ENCODE results near the gene TBC1D22A. TPM values are rescaled to one million over a fixed set of nuclear protein-coding genes. Genes with fewer than 3 reads are reported as not detected.

The TBC1D22A gene
- total RNA-seq, 6 donors from 2014 or later, result 27.1 to 48.2 (median 35.3) TPM

DNA sequence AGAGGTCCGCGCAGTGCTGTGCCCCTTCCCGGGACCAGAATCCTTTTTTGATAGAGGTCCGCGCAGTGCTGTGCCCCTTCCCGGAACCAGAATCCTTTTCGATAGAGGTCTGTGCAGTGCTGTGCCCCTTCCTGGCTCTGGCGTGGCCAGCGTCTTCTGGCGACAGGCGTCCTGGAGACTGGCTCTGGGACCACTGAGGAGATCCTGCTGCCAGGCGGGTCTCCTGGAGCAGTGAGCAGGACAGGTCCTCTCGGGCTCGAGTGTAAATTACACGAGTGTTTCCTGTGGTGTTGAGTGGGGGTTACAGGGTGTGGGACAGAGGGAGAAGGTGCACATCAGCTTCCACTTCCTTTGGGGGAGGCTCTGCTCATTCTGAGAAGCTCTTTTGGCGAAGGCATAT, 98.1 kb downstream of the TBC1D22A start:
- WGBS, 2 donors, result 95% methylated on average over 15 to 16 of the region's 16 CpGs

DNA sequence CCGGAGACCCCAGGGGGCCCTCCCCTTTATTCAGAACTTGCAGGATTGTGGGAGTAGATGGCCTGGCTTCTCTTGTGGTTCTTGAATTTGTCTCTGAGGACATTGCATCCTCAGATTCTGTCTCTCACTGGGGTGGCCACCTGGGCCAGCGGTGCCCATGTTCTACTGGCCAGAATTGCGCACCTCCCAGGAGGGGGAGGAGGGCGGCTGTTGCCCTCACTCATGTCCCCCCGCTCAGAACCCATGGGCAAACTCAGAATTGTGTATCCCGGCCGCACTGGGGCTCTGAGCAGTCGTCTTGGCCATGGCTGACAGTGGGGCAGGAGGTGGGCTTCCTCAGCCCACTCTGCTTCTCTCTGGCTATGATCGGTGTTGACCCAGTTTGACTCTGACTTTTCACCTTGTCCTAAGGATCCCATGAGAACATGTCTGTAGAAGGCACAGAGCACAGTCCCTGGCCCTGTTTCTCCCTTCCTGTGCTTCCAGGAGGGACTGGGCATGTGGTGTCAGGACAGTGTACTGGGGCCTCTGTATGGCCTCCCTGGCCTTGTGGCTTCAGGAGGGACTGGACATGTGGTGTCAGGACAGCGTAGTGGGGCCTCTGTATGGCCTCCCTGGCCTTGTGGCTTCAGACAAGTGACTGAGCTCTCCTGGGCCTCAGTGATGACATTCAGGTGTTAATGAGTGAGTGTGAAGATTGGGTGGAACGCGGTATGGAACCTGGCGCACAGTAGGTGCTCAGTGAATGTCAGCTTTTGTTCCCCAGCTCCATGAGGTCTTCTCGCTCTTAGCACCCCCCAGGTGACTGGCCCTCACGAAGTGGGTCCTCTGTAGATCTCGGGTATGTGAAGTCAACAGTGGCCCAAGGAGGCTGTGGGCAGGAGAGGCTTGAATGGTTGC, 99.3 kb downstream of the TBC1D22A start:
- no peak overlapping the region for H3K4me3 ChIP-seq
- DNase-seq, result peak in 1 of 2 donors; percentile 23
- no peak overlapping the region for H3K27ac ChIP-seq
- no peaks in the 10 kb centered on the region for H3K27me3 ChIP-seq
- H3K9me3 ChIP-seq, result no peaks in the 10 kb centered on the region
- WGBS, 2 donors, result 90 to 98% methylated on average over 14 to 16 of the region's 16 CpGs
- ATAC-seq (ENCODE audit: low FRiP score in 2 of 2), result no peak
- no peak for TF ChIP-seq POLR2A (IDR thresholded peaks at IDR 0.05)
- TF ChIP-seq, protein P1, sequence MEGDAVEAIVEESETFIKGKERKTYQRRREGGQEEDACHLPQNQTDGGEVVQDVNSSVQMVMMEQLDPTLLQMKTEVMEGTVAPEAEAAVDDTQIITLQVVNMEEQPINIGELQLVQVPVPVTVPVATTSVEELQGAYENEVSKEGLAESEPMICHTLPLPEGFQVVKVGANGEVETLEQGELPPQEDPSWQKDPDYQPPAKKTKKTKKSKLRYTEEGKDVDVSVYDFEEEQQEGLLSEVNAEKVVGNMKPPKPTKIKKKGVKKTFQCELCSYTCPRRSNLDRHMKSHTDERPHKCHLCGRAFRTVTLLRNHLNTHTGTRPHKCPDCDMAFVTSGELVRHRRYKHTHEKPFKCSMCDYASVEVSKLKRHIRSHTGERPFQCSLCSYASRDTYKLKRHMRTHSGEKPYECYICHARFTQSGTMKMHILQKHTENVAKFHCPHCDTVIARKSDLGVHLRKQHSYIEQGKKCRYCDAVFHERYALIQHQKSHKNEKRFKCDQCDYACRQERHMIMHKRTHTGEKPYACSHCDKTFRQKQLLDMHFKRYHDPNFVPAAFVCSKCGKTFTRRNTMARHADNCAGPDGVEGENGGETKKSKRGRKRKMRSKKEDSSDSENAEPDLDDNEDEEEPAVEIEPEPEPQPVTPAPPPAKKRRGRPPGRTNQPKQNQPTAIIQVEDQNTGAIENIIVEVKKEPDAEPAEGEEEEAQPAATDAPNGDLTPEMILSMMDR (IDR thresholded peaks at IDR 0.05), result no peak
- no peaks in the 10 kb centered on the region for H3K4me1 ChIP-seq
- H3K36me3 ChIP-seq, result no peaks in the 10 kb centered on the region

More for the DNA sequence above, 98.1 kb downstream of the TBC1D22A start:
- DNase-seq (peak in 1 of 2 donors; percentile 56), ATAC-seq (ENCODE audit: low FRiP score in 2 of 2) (no peak)
- Histone ChIP-seq H3K4me3 (no peak overlapping the region), H3K9me3 (no peaks in the 10 kb centered on the region), H3K27me3 (no peaks in the 10 kb centered on the region), H3K4me1 (peaks cover 0 to under 1% (median 0%) of the 10 kb centered on the region in 4 donors), H3K36me3 (no peaks in the 10 kb centered on the region), H3K27ac (no peak overlapping the region)
- TF ChIP-seq POLR2A (IDR thresholded peaks at IDR 0.05), result no peak
- TF ChIP-seq EP300 (IDR thresholded peaks at IDR 0.05), result no peak
- no peak for TF ChIP-seq POLR2AphosphoS5 (IDR thresholded peaks at IDR 0.05)
- TF ChIP-seq, protein P1 (IDR thresholded peaks at IDR 0.05), result no peak

DNA sequence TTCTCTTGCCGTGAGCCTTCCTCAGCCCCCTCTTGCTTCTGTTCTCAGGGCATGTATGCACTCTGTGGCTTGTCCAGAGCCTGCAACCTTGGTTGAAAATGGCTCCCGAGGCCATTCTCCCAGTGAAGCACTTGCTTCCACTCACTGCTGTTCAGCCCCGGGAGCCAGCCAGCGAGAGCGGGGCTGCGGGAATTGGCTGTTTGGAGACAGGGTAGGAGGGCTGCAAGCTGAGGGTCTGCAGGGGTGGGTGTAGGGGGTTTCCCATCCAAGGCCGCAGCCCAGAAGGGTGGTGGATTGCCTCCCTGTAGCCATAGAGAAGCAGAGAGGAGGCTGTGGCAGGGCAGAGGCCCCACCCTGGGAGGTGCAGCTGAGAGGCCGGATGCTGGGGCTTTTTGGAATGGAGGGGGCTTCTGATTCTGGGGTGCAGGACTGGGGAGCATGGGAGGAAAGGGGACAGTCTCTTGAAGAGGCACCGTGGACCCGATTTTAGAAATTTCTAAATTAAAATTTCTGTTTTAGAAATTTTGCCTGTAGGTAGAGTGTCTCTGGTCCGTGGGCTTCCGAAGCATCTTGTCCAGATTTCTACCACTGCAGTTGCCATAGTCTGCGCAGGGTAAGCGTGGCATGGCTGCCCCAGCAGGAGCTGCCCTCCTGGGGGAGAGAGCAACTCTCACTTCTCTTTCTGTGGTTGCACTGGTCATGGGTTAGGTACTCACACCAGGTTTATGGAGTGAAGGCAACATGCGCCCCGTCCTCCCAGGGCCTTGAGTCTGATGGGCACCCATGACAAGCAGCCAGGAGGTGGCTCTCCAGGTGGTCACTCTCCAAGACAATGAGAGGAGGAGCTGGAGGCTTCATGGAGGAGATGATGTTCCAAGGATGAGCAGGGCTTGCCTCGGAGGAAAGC, 100.2 kb downstream of the TBC1D22A start:
- ATAC-seq (ENCODE audit: low FRiP score in 2 of 2) (no peak), DNase-seq (peak in 1 of 2 donors; percentile 37)
- Histone ChIP-seq H3K27ac (no peak overlapping the region), H3K4me3 (no peak overlapping the region), H3K9me3 (no peaks in the 10 kb centered on the region), H3K4me1 (no peaks in the 10 kb centered on the region), H3K36me3 (no peaks in the 10 kb centered on the region), H3K27me3 (no peaks in the 10 kb centered on the region)
- TF ChIP-seq, protein P1 (IDR thresholded peaks at IDR 0.05), result no peak
- TF ChIP-seq EP300 (IDR thresholded peaks at IDR 0.05) (no peak), POLR2A (IDR thresholded peaks at IDR 0.05) (no peak), POLR2AphosphoS5 (IDR thresholded peaks at IDR 0.05) (no peak)
- WGBS, 2 donors, result 92 to 95% methylated on average over 12 to 17 of the region's 17 CpGs

DNA sequence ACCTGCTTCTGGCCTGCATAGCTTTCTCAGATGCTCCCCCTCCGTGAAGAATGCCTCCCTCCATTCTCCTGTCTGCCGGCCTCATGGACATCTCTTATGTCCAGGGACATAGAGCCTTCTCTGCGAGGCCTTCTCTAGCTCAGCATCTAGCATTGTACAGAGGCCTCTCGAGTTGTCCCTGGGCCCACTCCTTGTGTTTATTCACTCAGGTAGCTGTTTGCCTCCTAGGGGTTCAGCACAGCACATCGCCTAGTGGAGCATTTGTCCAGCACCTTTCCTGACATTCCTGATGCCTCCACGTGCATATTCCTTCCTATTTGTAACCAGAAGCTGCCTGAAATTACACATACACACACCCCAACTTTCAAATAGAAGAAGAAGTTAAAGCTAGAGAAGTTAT, 101.3 kb downstream of the TBC1D22A start:
- TF ChIP-seq POLR2A (IDR thresholded peaks at IDR 0.05), result no peak
- no peak for TF ChIP-seq POLR2AphosphoS5 (IDR thresholded peaks at IDR 0.05)
- TF ChIP-seq, protein P1 (IDR thresholded peaks at IDR 0.05), result no peak
- TF ChIP-seq EP300 (IDR thresholded peaks at IDR 0.05), result no peak
- no peaks in the 10 kb centered on the region for H3K4me1 ChIP-seq
- H3K36me3 ChIP-seq, result no peaks in the 10 kb centered on the region
- no peak overlapping the region for H3K27ac ChIP-seq
- ATAC-seq (ENCODE audit: low FRiP score in 2 of 2) (no peak), DNase-seq (no peak)
- no peaks in the 10 kb centered on the region for H3K9me3 ChIP-seq
- 79 to 84% methylated on average over 6 of the region's 6 CpGs for WGBS, 2 donors
- no peak overlapping the region for H3K4me3 ChIP-seq
- H3K27me3 ChIP-seq, result no peaks in the 10 kb centered on the region

All from upper lobe of left lung (tissue), 6 donors.